Pancreas (tissue), 10 donors: ENCODE measurements around the gene ASCC3. TPM values are rescaled to one million over a fixed set of nuclear protein-coding genes. Genes with fewer than 3 reads are reported as not detected.

ENCODE experiments used
- ATAC-seq, 4 donors: fragments of 200-7000 bp; cut with Tn5 transposase; one replicate each; pipeline versions ENCODE4 v1.8.0 to v1.9.1; 2020; ENCODE audit warnings: mild to moderate bottlenecking in 4 of 4, moderate library complexity in 4 of 4
- DNase-seq, 6 donors: peaks; one replicate each; pipeline ENCODE4 v3.0.0-alpha.2; 2020
- FAIRE-seq: peaks from 2 replicates; lab custom pipeline; 2012; peaks lifted over from hg19 to GRCh38; lab: Jason Lieb, UNC
- H3K27ac ChIP-seq, 4 donors: fragments of 200-600 bp; sonication (generic); 1 replicate in 3 of 4; 2 replicates in 1 of 4; pipeline versions ENCODE4 v1.5.0 to v1.8.0; 2020
- H3K27me3 ChIP-seq, 4 donors: fragments of 200-600 bp; one replicate each; pipeline ENCODE4 v1.8.0; 2021
- H3K36me3 ChIP-seq, 3 donors: fragments of 200-600 bp; sonication (generic) in 1 of 3; one replicate each; pipeline versions ENCODE4 v1.5.0 to v1.8.0; 2020 to 2021
- H3K4me1 ChIP-seq, 3 donors: fragments of 200-600 bp; one replicate each; pipeline ENCODE4 v1.8.0; 2021
- H3K4me3 ChIP-seq, 4 donors: fragments of 200-600 bp; sonication (generic) in 2 of 4; one replicate each; pipeline versions ENCODE4 v1.5.0 to v1.8.0; 2020 to 2021
- H3K9me3 ChIP-seq, 4 donors: fragments of 200-600 bp; one replicate each; pipeline ENCODE4 v1.8.0; 2021
- WGBS, 2 donors: extraction: QIAGEN DNeasy Blood & Tissue Kit; methylation state at CpG; one replicate each; pipeline ENCODE4 v1.1.7; 2013; 5-methylcytosine and 5-hydroxymethylcytosine counted together
- intact Hi-C, 3 donors: fragments of 100-400 bp; cut with DNase I; formaldehyde crosslinking; loops; one replicate each; pipeline versions ENCODE4 v1.11.1 to v1.14.2; 2022
- polyA plus RNA-seq, 2 donors: library from polyadenylated mRNA; stranded (reverse); fragments of 200-250 nt; gene quantifications; one replicate each; pipeline ENCODE4 v1.2.3, GENCODE V29; 2013
- total RNA-seq, 6 donors: library from RNA; stranded (reverse); fragmentation: NEBNext Ultra II Directional in 4 of 6; extraction: Animal tissue kit (Norgen Biotek cat#: 25700) in 4 of 6; gene quantifications; one replicate each; pipeline versions ENCODE4 v1.2.1 to v1.2.4, GENCODE V29; 2021 to 2023
- TF ChIP-seq, protein P1 (sequence below), 4 donors: fragments of 200-600 bp; sonication (generic) in 3 of 4; IDR thresholded peaks; one replicate each; pipeline versions ENCODE4 v1.5.0 to v1.8.0; 2021; ENCODE audit warnings: antibody characterized with exemption in 4 of 4
- donor health status: healthy with polysubstance abuse.
- donor health status: DM: no; HTN: no; CAD: no; lungs with moderate emphysema.
- donor health status: DM: no; HTN: no; CAD: no.
- donor health status: control.
- donor health status: control.
- donor health status: Bipolar disorder and iron deficiency.
- donor health status: DM: yes; HTN: yes; CAD: no.
- donor health status: DM: no; HTN: no; CAD: no.
- donor health status: DM: no; HTN: no; CAD: no.
- donor health status: DM: yes; HTN: yes; CAD: no.

Gene ASCC3
- total and polyA plus RNA-seq, 8 donors = 4.4 to 20.3 (median 13.4) TPM

DNA sequence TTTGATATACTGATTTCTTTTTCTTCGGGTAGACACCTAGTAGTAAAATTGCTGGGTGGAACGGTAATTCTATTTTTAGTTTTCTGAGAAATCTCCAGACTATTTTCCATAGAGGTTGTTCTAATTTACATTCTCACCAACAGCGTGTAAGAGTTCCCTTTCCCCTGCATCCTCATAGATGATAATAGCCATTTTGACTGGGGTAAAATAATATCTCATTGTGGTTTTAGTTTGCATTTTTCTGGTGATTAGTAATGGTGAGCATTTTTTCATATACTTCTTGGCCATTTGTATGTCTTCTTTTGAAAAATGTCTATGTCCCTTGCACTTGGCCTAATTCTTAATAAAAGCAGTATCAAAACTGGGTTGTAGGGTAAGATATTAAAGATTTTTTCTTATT is 267.5 kb downstream of the ASCC3 start:
- no peaks in the 10 kb centered on the region for H3K4me1 ChIP-seq
- FAIRE-seq (no peak), ATAC-seq (no peak), DNase-seq (no peak)
- intact Hi-C loops = no loop called here
- 97 to 98% methylated on average over 3 of the region's 3 CpGs for WGBS, 2 donors
- no peaks in the 10 kb centered on the region for H3K9me3 ChIP-seq
- no peaks in the 10 kb centered on the region for H3K36me3 ChIP-seq
- H3K4me3 ChIP-seq = no peak overlapping the region
- no peaks in the 10 kb centered on the region for H3K27me3 ChIP-seq
- TF ChIP-seq, protein P1, sequence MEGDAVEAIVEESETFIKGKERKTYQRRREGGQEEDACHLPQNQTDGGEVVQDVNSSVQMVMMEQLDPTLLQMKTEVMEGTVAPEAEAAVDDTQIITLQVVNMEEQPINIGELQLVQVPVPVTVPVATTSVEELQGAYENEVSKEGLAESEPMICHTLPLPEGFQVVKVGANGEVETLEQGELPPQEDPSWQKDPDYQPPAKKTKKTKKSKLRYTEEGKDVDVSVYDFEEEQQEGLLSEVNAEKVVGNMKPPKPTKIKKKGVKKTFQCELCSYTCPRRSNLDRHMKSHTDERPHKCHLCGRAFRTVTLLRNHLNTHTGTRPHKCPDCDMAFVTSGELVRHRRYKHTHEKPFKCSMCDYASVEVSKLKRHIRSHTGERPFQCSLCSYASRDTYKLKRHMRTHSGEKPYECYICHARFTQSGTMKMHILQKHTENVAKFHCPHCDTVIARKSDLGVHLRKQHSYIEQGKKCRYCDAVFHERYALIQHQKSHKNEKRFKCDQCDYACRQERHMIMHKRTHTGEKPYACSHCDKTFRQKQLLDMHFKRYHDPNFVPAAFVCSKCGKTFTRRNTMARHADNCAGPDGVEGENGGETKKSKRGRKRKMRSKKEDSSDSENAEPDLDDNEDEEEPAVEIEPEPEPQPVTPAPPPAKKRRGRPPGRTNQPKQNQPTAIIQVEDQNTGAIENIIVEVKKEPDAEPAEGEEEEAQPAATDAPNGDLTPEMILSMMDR (IDR thresholded peaks at IDR 0.05) = no peak
- H3K27ac ChIP-seq = no peak overlapping the region

DNA sequence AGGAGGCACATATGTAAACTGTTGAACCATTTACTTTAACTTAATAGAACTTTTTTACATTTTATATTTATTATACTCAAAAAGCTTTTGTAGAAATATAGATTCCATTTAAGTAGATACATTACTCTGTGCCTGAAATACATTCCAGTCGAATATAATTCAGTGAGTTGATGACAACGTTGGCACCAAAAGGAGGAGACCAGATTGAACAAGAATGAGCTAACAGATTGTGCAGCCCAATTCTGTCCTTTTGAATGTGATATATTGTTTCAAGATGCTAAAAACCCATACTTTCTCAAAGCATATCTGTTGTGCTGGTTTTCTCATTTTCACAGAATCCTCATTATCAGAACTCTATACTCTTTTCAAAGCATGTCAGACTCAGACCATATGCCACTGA is 269.0 kb downstream of the ASCC3 start:
- intact Hi-C loops = no loop called here
- ATAC-seq (no peak), DNase-seq (no peak), FAIRE-seq (no peak)
- TF ChIP-seq, protein P1 (IDR thresholded peaks at IDR 0.05) = no peak
- Histone ChIP-seq H3K9me3 (no peaks in the 10 kb centered on the region), H3K27ac (no peak overlapping the region), H3K36me3 (no peaks in the 10 kb centered on the region), H3K4me1 (no peaks in the 10 kb centered on the region), H3K4me3 (no peak overlapping the region), H3K27me3 (no peaks in the 10 kb centered on the region)
- WGBS, 2 donors = 85 to 88% methylated on average over 2 of the region's 2 CpGs

DNA sequence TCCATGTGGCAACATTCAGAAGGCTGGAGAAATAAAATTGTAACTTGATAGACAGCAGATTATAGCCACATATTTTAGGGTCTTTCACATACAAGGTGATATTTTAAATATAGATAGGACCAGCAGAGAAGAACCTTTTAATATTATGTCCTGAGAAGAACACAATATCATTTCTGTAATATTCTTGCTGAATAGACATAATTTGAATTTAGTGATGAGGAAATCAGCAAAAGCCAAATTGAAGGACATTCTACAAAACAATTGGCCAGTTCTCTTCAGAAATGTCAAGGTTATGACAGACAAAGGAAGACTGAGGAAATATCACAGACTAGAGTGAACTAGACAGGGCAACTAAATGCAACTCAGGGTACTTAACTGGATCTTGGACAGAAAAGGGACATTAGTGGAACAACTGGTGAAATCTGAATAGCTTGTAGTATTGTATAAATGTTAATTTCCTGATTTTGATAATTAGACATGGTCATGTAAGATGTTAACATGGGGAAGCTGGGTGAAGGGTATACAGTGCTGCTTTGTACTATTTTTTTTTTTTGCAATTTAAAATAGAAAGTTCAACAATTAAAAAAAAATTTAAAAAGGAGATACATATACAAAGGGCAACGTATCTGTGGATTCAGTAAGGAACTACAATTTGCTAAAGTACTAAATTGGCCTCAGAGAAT is 281.9 kb downstream of the ASCC3 start:
- Histone ChIP-seq H3K9me3 (no peaks in the 10 kb centered on the region), H3K36me3 (no peaks in the 10 kb centered on the region), H3K4me3 (no peak overlapping the region), H3K4me1 (no peaks in the 10 kb centered on the region), H3K27me3 (no peaks in the 10 kb centered on the region), H3K27ac (no peak overlapping the region)
- 97% methylated on average over 1 of the region's 1 CpG for WGBS, 2 donors
- intact Hi-C loops = no loop called here
- no peak for DNase-seq
- no peak for FAIRE-seq
- TF ChIP-seq, protein P1 (IDR thresholded peaks at IDR 0.05) = no peak
- no peak for ATAC-seq

DNA sequence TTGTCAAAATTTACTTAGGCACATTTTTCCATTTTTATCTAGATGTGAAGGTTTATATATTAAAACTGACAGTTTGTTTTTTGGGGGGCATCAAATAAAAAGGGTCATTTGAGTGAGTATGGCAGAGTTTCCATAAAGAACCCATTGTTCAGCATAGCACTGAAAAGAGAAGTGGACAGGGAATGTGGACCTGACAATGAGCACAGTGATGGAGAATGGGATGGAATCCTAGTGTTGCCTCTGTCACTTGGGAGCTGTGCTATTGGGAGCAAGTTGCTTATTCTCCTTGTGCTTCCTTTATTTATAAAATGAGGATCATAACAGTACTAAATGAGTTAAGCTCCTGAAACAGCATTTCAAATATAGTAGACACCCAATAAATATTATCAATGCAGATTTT is 285.7 kb downstream of the ASCC3 start:
- no peak for FAIRE-seq
- Histone ChIP-seq H3K27ac (no peak overlapping the region), H3K4me3 (no peak overlapping the region), H3K4me1 (peaks cover 0 to 7% (median 0%) of the 10 kb centered on the region in 3 donors), H3K36me3 (no peaks in the 10 kb centered on the region), H3K9me3 (no peaks in the 10 kb centered on the region), H3K27me3 (no peaks in the 10 kb centered on the region)
- DNase-seq = no peak
- no peak for ATAC-seq
- intact Hi-C loops = no loop called here
- TF ChIP-seq, protein P1 (IDR thresholded peaks at IDR 0.05) = no peak

DNA sequence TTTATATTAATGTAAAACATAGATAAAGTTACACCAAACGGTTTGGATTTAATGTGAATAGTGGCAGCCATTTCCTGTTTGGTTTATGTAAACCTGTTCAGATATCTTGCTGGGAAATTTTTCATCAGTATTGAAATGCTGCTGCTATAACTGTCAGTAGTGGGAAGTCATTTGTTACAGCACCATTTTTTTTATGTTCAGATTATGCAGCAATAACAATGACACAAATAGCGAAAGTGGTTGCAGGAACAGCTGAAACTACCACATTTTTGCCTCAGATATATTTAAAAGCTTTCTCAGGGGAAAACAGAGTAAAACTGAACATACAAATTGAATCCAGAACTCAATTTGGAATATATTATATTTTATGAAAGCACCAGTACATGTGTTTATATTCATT is 287.6 kb downstream of the ASCC3 start:
- no peak for FAIRE-seq

More for the DNA sequence above, 287.6 kb downstream of the ASCC3 start:
- Histone ChIP-seq H3K27ac (peak overlapping the region in 1 of 4 donors; percentile 35), H3K4me1 (peaks cover 0 to 7% (median 0%) of the 10 kb centered on the region in 3 donors), H3K36me3 (peaks cover 0 to 4% (median 0%) of the 10 kb centered on the region in 3 donors), H3K4me3 (no peak overlapping the region), H3K27me3 (no peaks in the 10 kb centered on the region), H3K9me3 (no peaks in the 10 kb centered on the region)
- 61 to 63% methylated on average over 2 of the region's 2 CpGs for WGBS, 2 donors
- TF ChIP-seq, protein P1 (IDR thresholded peaks at IDR 0.05) = no peak
- ATAC-seq = no peak
- DNase-seq = no peak
- intact Hi-C loops = no loop called here
